ENCODE data around the gene MRPL9.

Gene MRPL9

GRCh38 chr1:151715726-151716404 lies 47.4 kb downstream of the MRPL9 start:
- peak; percentile 5 for TF ChIP-seq CTCF (IDR thresholded peaks at IDR 0.05; ENCODE audit: low read depth, low read length, missing control alignments)
- DNase-seq (ENCODE audit: low read depth): no peak
- no peak overlapping the region for H3K4me3 ChIP-seq (ENCODE audit: low read depth, low read length)

DNA sequence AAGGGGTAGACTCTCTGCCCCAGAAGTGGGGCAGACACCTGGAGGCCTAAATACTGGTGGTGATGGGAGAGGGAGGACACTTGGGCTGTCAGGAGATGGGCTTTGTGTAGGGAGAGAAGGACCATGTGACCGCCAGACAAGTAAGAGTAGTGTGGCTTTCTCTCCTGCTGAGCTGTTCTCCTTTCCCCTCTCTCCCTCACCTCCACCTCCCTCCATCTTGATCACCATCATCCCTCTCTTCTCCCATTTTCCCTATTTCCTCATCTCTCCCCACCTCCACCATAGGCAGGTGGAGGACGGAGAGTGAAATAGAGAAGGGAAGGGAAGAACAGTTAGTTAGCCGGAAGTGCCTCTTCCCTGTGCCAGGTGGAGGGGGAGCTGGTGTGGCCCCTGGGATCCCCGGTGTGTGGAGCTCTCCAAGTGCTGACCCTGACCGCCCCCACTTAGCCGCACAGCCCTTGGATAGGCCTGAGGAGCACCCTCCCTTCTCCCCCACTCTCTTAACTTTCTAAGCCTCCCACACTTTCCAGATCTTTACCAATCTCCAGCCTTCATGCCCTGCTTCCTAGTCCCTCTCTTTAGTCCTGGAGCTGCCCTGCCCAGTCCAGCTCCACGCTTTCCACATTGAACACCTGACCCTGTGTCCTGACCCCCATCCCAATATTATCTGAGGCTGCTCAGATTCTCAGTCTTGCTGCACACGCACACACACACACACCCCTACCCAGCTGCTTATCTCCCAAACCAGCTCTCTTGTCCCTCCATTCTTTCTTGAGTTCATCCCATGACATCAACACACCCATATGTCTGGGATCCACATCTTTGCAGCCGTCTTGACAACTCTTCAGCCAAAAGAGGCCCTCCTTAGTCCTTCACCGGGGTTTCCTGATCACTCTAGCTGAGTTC lies 48.2 kb downstream of the MRPL9 start:
- no peak for DNase-seq (ENCODE audit: low read depth)

DNA sequence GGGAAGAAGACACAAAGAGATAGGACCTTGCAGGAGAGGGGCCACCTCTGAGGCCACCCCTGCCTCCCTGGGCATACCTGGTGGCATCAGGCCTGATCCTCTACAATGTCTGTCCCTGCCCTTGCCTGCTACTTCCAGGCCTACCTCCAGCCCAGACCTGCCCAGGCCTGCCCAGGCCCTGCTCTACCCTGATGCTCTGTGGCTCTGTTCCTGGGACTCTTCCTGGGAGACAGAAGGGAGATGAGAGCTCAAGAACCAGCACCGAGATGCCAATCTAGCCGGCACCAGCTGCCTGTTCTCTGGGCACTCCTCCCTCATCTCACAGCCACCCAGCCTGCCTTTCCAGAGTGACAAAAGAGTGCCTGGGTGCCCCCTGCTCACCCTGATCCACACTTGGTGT lies 49.4 kb downstream of the MRPL9 start:
- no peak for DNase-seq (ENCODE audit: low read depth)
- no peak for TF ChIP-seq CTCF (IDR thresholded peaks at IDR 0.05; ENCODE audit: low read depth, low read length, missing control alignments)
- H3K4me3 ChIP-seq (ENCODE audit: low read depth, low read length): no peak overlapping the region

More for the DNA sequence above, 48.2 kb downstream of the MRPL9 start:
- H3K4me3 ChIP-seq (ENCODE audit: low read depth, low read length): no peak overlapping the region
- no peak for TF ChIP-seq CTCF (IDR thresholded peaks at IDR 0.05; ENCODE audit: low read depth, low read length, missing control alignments)

GRCh38 chr1:151713044-151713443 lies 50.3 kb downstream of the MRPL9 start:
- no peak for TF ChIP-seq CTCF (IDR thresholded peaks at IDR 0.05; ENCODE audit: low read depth, low read length, missing control alignments)
- no peak for DNase-seq (ENCODE audit: low read depth)
- H3K4me3 ChIP-seq (ENCODE audit: low read depth, low read length): no peak overlapping the region

GRCh38 chr1:151711951-151712350 lies 51.3 kb downstream of the MRPL9 start:
- H3K4me3 ChIP-seq (ENCODE audit: low read depth, low read length): no peak overlapping the region
- no peak for DNase-seq (ENCODE audit: low read depth)
- TF ChIP-seq CTCF (IDR thresholded peaks at IDR 0.05; ENCODE audit: low read depth, low read length, missing control alignments): no peak

GRCh38 chr1:151711044-151711800 lies 52.1 kb downstream of the MRPL9 start:
- TF ChIP-seq CTCF (IDR thresholded peaks at IDR 0.05; ENCODE audit: low read depth, low read length, missing control alignments): no peak
- DNase-seq (ENCODE audit: low read depth): no peak

More at GRCh38 chr1:151711044-151711800, 52.1 kb downstream of the MRPL9 start:
- H3K4me3 ChIP-seq (ENCODE audit: low read depth, low read length): no peak overlapping the region
